ENCODE data around the gene FLT1. TPM values are rescaled to one million over a fixed set of nuclear protein-coding genes. Genes with fewer than 3 reads are reported as not detected.

The FLT1 gene
- total RNA-seq, 1 experiment from 2014 or later: 0.25 TPM

GRCh38 chr13:28336193-28336657, 158.7 kb downstream of the FLT1 start:
- DNase-seq (ENCODE audit: low read depth, low spot score): no peak
- ATAC-seq: no peak
- Histone ChIP-seq H3K4me3 (replicated peaks in 1 of 2; ENCODE audit: low read depth in 1 of 2, low read length in 2 of 2) (no peak overlapping the region), H2AFZ (ENCODE audit: low read depth, low read length, poor library complexity, severe bottlenecking) (no peak overlapping the region), H3K36me3 (ENCODE audit: control insufficient read depth in 1 of 2, insufficient read depth in 2 of 2, low read length in 2 of 2) (no peaks in the 10 kb centered on the region), H3K9ac (ENCODE audit: low read length) (no peak overlapping the region), H3K79me2 (ENCODE audit: insufficient read depth, low read length) (no peaks in the 10 kb centered on the region), H3K4me1 (ENCODE audit: control insufficient read depth in 1 of 2, insufficient read depth in 2 of 2, low read length in 2 of 2) (peaks cover 5 to 10% of the 10 kb centered on the region in 2 experiments; a peak in 3 of 4 replicates), H4K20me1 (ENCODE audit: insufficient read depth) (no peaks in the 10 kb centered on the region), H3K9me3 (ENCODE audit: control insufficient read depth in 1 of 2, insufficient read depth in 1 of 2, low read depth in 1 of 2, low read length in 2 of 2) (no peaks in the 10 kb centered on the region), H3K9me2 (ENCODE audit: insufficient read depth) (no peaks in the 10 kb centered on the region), H3K4me2 (ENCODE audit: low read length) (no peak overlapping the region), H3K27me3 (ENCODE audit: insufficient read depth, low read length) (no peaks in the 10 kb centered on the region), H3K27ac (ENCODE audit: low read depth, low read length) (no peak overlapping the region)
- ChIA-PET RAD21 (ENCODE audit: low non-redundant PET in 1 of 2, low total read pairs in 2 of 2, uncharacterized antibody in 2 of 2, unreplicated experiment in 2 of 2) (no interaction called here), POLR2A (no interaction called here), CTCF (no interaction called here)
- BruUV-seq (replicated peaks): no TSS peak
- intact Hi-C loops (cut with micrococcal nuclease): no loop called here
- TF ChIP-seq RAD21 (IDR thresholded peaks at IDR 0.05; ENCODE audit: low read depth): no peak
- TF ChIP-seq POLR2A (IDR thresholded peaks at IDR 0.05; ENCODE audit: borderline replicate concordance, extremely low read depth, insufficient read depth, insufficient read length): no peak

DNA sequence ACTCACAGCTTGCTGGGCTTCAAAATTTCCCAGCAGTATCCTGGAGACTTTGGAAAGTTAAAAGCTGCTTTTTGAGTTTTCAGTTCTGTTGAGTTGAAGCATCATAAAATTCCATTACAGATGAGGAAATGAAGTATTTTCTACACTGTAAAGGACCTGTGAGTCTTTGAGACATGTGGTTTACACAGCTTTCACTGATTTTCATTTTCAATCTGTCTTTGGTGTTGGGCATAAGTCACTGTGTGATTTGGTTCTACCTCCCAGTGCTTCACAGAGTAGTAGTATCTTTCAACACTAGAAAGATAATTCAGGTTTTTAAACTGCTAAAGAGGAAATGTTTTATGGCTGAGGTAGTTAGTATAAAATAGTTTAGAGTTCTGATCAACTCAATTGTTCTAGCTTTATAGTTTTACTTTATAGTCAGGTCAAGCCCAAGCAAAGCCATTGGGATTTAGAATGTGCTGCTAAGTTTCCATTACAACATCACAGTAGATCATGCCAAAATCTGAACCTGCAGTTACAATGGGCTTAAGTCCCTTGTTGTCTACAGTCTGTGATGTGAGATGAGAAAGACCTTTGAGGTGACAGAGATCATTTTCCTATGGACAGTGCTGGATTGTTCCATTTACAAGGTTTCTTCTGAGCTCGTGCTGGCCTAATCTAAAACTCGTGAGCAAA, 161.6 kb downstream of the FLT1 start:
- POLR2A ChIA-PET: no interaction called here

More for the DNA sequence above, 161.6 kb downstream of the FLT1 start:
- H3K27me3 ChIP-seq (ENCODE audit: insufficient read depth, low read length): no peaks in the 10 kb centered on the region
- ChIA-PET RAD21 (ENCODE audit: low non-redundant PET in 1 of 2, low total read pairs in 2 of 2, uncharacterized antibody in 2 of 2, unreplicated experiment in 2 of 2) (no interaction called here), CTCF (no interaction called here)
- H3K27ac ChIP-seq (ENCODE audit: low read depth, low read length): no peak overlapping the region
- no peak overlapping the region for H2AFZ ChIP-seq (ENCODE audit: low read depth, low read length, poor library complexity, severe bottlenecking)
- no peaks in the 10 kb centered on the region for H3K79me2 ChIP-seq (ENCODE audit: insufficient read depth, low read length)
- no peaks in the 10 kb centered on the region for H3K9me2 ChIP-seq (ENCODE audit: insufficient read depth)
- DNase-seq (ENCODE audit: low read depth, low spot score) (no peak), ATAC-seq (no peak)
- no peak for TF ChIP-seq EZH2 (IDR thresholded peaks at IDR 0.05)
- BruUV-seq (replicated peaks): no TSS peak
- H4K20me1 ChIP-seq (ENCODE audit: insufficient read depth): no peaks in the 10 kb centered on the region
- no peaks in the 10 kb centered on the region for H3K4me1 ChIP-seq (ENCODE audit: control insufficient read depth in 1 of 2, insufficient read depth in 2 of 2, low read length in 2 of 2)
- H3K9ac ChIP-seq (ENCODE audit: low read length): no peak overlapping the region
- H3K36me3 ChIP-seq (ENCODE audit: control insufficient read depth in 1 of 2, insufficient read depth in 2 of 2, low read length in 2 of 2): no peaks in the 10 kb centered on the region
- H3K4me2 ChIP-seq (ENCODE audit: low read length): no peak overlapping the region
- H3K9me3 ChIP-seq (ENCODE audit: control insufficient read depth in 1 of 2, insufficient read depth in 1 of 2, low read depth in 1 of 2, low read length in 2 of 2): no peaks in the 10 kb centered on the region
- H3K4me3 ChIP-seq (replicated peaks in 1 of 2; ENCODE audit: low read depth in 1 of 2, low read length in 2 of 2): no peak overlapping the region
- intact Hi-C loops (cut with micrococcal nuclease): no loop called here
